ENCODE results near the gene ABCA12. TPM values are rescaled to one million over a fixed set of nuclear protein-coding genes. Genes with fewer than 3 reads are reported as not detected.

The ABCA12 gene
- total RNA-seq, 1 donor from 2014 or later: 0.08 TPM

DNA sequence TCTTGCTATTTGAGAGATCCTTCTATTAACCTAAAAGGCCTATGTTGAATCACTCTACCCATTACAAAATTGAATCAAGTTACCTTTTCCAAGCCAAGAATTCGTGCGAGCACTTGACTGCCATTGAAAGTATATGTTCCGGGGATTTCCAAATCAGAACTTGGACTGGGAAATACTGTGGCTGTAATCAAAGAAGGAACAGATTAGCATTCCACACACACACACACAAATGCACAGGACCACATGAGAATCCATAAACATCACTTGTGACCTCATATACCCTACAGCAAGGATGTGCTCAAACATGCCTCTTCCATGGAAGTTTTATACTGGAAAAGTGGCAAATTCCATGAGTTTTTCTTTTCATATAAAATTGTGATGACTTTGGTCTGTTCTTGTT, 86.0 kb downstream of the ABCA12 start:
- Mint-ChIP-seq H3K27me3 (ENCODE audit: unreplicated experiment) (no peaks in the 10 kb centered on the region), H3K4me3 (ENCODE audit: unreplicated experiment) (no peak overlapping the region), H3K36me3 (ENCODE audit: unreplicated experiment) (no peaks in the 10 kb centered on the region), H3K4me1 (ENCODE audit: unreplicated experiment) (no peaks in the 10 kb centered on the region), H3K27ac (ENCODE audit: unreplicated experiment) (no peak overlapping the region), H3K9me3 (ENCODE audit: unreplicated experiment) (no peaks in the 10 kb centered on the region)
- no peak for DNase-seq (ENCODE audit: extremely low spot score, unreplicated experiment)
- TF ChIP-seq, protein P1, sequence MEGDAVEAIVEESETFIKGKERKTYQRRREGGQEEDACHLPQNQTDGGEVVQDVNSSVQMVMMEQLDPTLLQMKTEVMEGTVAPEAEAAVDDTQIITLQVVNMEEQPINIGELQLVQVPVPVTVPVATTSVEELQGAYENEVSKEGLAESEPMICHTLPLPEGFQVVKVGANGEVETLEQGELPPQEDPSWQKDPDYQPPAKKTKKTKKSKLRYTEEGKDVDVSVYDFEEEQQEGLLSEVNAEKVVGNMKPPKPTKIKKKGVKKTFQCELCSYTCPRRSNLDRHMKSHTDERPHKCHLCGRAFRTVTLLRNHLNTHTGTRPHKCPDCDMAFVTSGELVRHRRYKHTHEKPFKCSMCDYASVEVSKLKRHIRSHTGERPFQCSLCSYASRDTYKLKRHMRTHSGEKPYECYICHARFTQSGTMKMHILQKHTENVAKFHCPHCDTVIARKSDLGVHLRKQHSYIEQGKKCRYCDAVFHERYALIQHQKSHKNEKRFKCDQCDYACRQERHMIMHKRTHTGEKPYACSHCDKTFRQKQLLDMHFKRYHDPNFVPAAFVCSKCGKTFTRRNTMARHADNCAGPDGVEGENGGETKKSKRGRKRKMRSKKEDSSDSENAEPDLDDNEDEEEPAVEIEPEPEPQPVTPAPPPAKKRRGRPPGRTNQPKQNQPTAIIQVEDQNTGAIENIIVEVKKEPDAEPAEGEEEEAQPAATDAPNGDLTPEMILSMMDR (IDR thresholded peaks at IDR 0.05): no peak

GRCh38 chr2:215049341-215049740, 89.1 kb downstream of the ABCA12 start:
- Mint-ChIP-seq H3K4me1 (ENCODE audit: unreplicated experiment) (peaks cover 3% of the 10 kb centered on the region), H3K27me3 (ENCODE audit: unreplicated experiment) (no peaks in the 10 kb centered on the region), H3K27ac (ENCODE audit: unreplicated experiment) (no peak overlapping the region), H3K4me3 (ENCODE audit: unreplicated experiment) (no peak overlapping the region), H3K36me3 (ENCODE audit: unreplicated experiment) (no peaks in the 10 kb centered on the region), H3K9me3 (ENCODE audit: unreplicated experiment) (peaks cover 3% of the 10 kb centered on the region)
- DNase-seq (ENCODE audit: extremely low spot score, unreplicated experiment): no peak
- TF ChIP-seq, protein P1 (IDR thresholded peaks at IDR 0.05): no peak

GRCh38 chr2:215038421-215038820, 100.0 kb downstream of the ABCA12 start:
- Mint-ChIP-seq H3K36me3 (ENCODE audit: unreplicated experiment) (no peaks in the 10 kb centered on the region), H3K4me3 (ENCODE audit: unreplicated experiment) (no peak overlapping the region), H3K27me3 (ENCODE audit: unreplicated experiment) (no peaks in the 10 kb centered on the region), H3K4me1 (ENCODE audit: unreplicated experiment) (no peaks in the 10 kb centered on the region), H3K9me3 (ENCODE audit: unreplicated experiment) (peaks cover 5% of the 10 kb centered on the region), H3K27ac (ENCODE audit: unreplicated experiment) (no peak overlapping the region)
- DNase-seq (ENCODE audit: extremely low spot score, unreplicated experiment): no peak
- TF ChIP-seq, protein P1 (IDR thresholded peaks at IDR 0.05): no peak

DNA sequence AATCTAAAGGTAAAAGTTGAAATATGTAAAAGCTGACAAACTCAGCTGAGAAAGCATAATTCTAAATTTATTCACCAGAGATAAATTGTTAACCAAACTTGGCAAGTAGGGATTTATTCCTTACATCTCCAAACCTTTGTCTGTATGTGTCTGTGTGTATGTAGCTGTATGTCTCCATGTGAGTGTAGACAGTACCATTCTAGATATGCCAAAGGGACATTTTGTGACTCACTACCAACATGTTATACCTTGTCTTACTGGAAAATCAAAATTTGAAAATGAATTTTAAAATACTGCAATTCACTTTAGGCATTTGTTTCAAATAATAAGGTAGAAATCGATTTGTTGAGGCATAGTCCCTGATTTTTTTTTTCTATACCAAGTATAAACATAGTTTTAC, 102.1 kb downstream of the ABCA12 start:
- Mint-ChIP-seq H3K4me1 (ENCODE audit: unreplicated experiment) (no peaks in the 10 kb centered on the region), H3K4me3 (ENCODE audit: unreplicated experiment) (no peak overlapping the region), H3K27ac (ENCODE audit: unreplicated experiment) (no peak overlapping the region), H3K27me3 (ENCODE audit: unreplicated experiment) (no peaks in the 10 kb centered on the region), H3K36me3 (ENCODE audit: unreplicated experiment) (no peaks in the 10 kb centered on the region), H3K9me3 (ENCODE audit: unreplicated experiment) (no peaks in the 10 kb centered on the region)
- DNase-seq (ENCODE audit: extremely low spot score, unreplicated experiment): no peak
- TF ChIP-seq, protein P1 (IDR thresholded peaks at IDR 0.05): no peak

DNA sequence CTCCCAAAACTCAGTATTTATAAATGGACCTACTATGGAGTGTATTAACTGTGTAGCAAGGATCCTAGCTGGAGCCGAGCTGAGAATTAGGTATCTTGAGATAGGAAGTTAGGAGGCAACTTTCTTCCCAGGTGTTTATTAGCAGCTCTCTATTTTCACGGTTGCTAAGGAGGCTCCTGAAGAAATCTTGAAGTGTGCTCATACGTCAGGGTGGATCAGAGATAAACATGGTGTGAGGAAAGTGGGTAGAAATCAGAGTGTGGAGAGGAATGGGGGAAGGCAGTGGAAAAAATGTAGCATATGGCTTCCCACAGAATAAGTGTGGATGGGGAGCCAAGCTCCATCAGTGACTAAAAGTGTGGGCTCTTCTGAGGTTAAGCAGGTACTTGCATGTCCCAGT, 104.3 kb downstream of the ABCA12 start:
- H3K4me3 Mint-ChIP-seq (ENCODE audit: unreplicated experiment): no peak overlapping the region

More for the DNA sequence above, 104.3 kb downstream of the ABCA12 start:
- no peak for DNase-seq (ENCODE audit: extremely low spot score, unreplicated experiment)
- Mint-ChIP-seq H3K9me3 (ENCODE audit: unreplicated experiment) (no peaks in the 10 kb centered on the region), H3K27ac (ENCODE audit: unreplicated experiment) (no peak overlapping the region), H3K27me3 (ENCODE audit: unreplicated experiment) (no peaks in the 10 kb centered on the region), H3K36me3 (ENCODE audit: unreplicated experiment) (no peaks in the 10 kb centered on the region), H3K4me1 (ENCODE audit: unreplicated experiment) (no peaks in the 10 kb centered on the region)
- TF ChIP-seq, protein P1 (IDR thresholded peaks at IDR 0.05): no peak
